Ramos (cell line): ENCODE data around the gene AGO3.
"Not testable (repeated sequence)": the region's sequence is repeated elsewhere in the genome, so short reads cannot be mapped to it uniquely, and the experiment has no call there.

Experiments used
- in situ Hi-C: fragments of 300-500 bp; cut with MboI; formaldehyde crosslinking; loops from one replicate; pipeline ENCODE4 v1.14.3; 2022; ENCODE audit warnings: low sequenced_read_pairs; ENCODE audit not compliant: unreplicated experiment

Gene AGO3

GRCh38 chr1:35930593-35931445 lies at the start of gene AGO3:
TSS of gene AGO3 (plus strand) at chr1:35931105. CDS start at chr1:35931427, 322 bp downstream.
- in situ Hi-C loops = no loop called here

- in situ Hi-C loops = no loop called here
Observed at GRCh38 chr1:35881850-35882273, 49.0 kb upstream of the AGO3 start.

GRCh38 chr1:35882586-35882944 lies 48.3 kb upstream of the AGO3 start:
- in situ Hi-C loops = no loop called here

- in situ Hi-C loops = no loop called here
Observed at GRCh38 chr1:35882945-35883634, 47.8 kb upstream of the AGO3 start, which contains the start of gene AGO1. TSS of gene AGO1 (plus strand) at chr1:35883209. CDS start at chr1:35883422, 213 bp downstream.

- in situ Hi-C loops = no loop called here
Observed at GRCh38 chr1:35883635-35884101, 47.2 kb upstream of the AGO3 start.

DNA sequence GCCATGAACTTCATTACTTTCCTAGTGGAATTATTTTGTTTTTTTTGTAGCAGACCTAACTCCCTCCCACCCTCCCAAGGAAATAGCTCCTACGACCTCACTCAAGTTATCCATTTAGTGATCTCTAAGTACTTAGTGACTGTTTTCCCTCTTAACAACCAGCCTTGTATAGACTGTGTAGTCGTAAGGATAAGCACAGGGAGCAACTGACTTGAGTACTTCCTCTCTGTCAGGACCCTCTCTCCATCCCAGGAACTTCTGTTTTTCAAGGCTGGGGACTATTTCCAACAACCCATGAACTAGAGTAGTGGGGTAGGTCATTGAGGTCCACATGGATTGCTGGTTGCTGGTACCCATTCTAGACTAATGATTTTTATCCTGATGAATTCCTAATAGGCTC lies 46.0 kb upstream of the AGO3 start:
- in situ Hi-C loops = no loop called here

- in situ Hi-C loops = no loop called here
Observed at GRCh38 chr1:35885961-35886558, 44.8 kb upstream of the AGO3 start.

GRCh38 chr1:35886577-35887431 lies 44.1 kb upstream of the AGO3 start:
- in situ Hi-C loops = no loop called here

GRCh38 chr1:35887508-35887907 lies 43.4 kb upstream of the AGO3 start:
- in situ Hi-C loops = no loop called here

DNA sequence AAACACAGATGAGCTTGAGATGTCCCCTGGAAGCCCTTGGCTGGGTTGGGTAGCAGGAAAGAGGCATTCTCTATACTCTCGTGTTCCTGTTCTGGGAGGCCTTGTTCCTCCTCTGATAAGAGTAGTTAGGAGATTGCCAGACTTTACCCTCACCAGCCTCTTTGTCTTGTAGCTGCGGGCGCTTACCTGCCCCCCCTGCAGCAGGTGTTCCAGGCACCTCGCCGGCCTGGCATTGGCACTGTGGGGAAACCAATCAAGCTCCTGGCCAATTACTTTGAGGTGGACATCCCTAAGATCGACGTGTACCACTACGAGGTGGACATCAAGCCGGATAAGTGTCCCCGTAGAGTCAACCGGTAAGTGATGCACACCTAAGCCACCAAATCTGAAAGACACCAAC lies 42.6 kb upstream of the AGO3 start:
- in situ Hi-C loops = no loop called here

GRCh38 chr1:35888981-35889380 lies 41.9 kb upstream of the AGO3 start:
- in situ Hi-C loops = not testable (repeated sequence)

- in situ Hi-C loops = no loop called here
Observed at GRCh38 chr1:35893051-35893879, 37.6 kb upstream of the AGO3 start.

DNA sequence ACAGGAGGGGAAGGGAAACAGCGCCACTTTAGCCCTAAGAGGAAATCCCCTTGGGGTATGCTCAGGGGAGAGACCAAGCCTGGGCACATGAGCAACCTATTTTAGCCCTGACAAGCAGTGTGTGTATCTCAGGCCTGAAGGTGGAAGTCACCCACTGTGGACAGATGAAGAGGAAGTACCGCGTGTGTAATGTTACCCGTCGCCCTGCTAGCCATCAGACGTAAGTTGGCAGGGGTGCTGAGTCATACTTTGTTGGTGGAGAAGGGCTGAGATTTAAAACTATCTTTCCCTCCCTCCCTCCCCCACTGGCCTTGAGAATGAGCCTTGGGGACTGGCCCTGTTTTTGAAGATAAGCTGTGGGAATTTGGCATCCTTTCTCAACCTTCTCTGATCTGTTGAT lies 36.7 kb upstream of the AGO3 start:
- in situ Hi-C loops = no loop called here

- in situ Hi-C loops = no loop called here
Observed at GRCh38 chr1:35894656-35895055, 36.2 kb upstream of the AGO3 start.

DNA sequence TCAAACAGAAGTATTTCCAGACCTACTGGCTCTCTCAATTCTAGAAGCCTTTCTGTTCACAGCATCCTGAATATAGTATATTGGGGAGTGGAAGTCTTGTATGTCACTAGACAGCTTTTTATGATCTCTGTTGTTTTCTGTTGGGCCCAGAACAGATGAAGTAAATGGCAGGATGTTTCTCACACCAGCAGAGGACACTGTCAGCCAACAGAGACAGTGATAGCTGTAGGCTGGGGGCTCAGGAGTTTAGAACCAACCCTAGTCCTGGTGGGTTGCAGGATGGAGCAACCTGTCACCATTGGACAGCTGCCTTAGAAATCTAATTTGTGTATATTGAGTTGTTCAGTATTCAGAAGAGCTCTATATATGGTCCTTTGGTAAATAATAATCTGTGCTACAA lies 31.0 kb upstream of the AGO3 start:
- in situ Hi-C loops = no loop called here

DNA sequence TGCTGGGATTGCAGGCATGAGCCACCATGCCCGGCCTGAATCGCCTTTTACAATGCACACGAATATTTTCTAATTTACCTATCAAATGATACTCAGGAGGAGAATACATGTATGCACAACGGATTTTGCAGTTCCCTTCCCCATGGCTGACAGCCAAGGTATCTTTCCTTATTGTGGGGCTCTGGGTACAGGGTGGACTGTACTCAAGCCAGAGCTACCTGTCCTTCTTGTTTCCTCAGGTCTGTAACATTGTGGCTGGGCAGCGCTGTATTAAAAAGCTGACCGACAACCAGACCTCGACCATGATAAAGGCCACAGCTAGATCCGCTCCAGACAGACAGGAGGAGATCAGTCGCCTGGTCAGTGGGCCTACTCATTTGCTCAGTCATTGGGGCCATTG lies 29.7 kb upstream of the AGO3 start:
- in situ Hi-C loops = no loop called here

GRCh38 chr1:35902671-35903070 lies 28.2 kb upstream of the AGO3 start:
- in situ Hi-C loops = no loop called here

DNA sequence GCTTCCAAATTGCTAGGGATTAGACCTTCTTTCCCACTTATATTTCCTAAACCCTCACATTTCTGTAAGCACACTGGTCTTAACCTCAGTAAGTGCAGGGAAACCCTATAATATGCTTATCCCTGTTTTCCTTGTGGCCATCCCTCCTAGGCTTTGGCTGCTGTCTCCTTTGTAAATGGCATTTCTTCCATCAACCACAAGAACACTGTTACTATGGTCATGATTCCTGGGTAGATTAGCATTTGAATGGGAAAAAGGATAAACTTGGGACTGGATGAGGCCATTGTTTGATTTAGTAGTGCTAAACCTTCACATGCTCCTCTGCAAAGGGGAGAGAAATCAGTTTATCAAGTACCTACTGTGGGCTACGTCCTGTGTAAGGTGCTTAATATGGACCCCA lies 16.2 kb upstream of the AGO3 start:
- in situ Hi-C loops = no loop called here

GRCh38 chr1:35915693-35916092 lies 15.2 kb upstream of the AGO3 start:
- in situ Hi-C loops = no loop called here
